ENCODE measurements around the gene AP1M1. TPM values are rescaled to one million over a fixed set of nuclear protein-coding genes. Genes with fewer than 3 reads are reported as not detected.

The AP1M1 gene
- total RNA-seq, 1 donor from 2014 or later = 84.5 TPM

- peaks cover 33% of the 10 kb centered on the region for H3K4me1 ChIP-seq
- no peaks in the 10 kb centered on the region for H3K27me3 ChIP-seq
- TF ChIP-seq POLR2AphosphoS5 (IDR thresholded peaks at IDR 0.05; ENCODE audit: insufficient read depth in 1 of 2, low read depth in 1 of 2) (peak in 1 of 2 donors; percentile 32), POLR2A (IDR thresholded peaks at IDR 0.05) (no peak)
- peak overlapping the region in 1 of 2 donors; percentile 5 for H3K4me3 ChIP-seq
- no peaks in the 10 kb centered on the region for H3K36me3 ChIP-seq
- no peaks in the 10 kb centered on the region for H3K9me3 ChIP-seq
- peak overlapping the region; percentile 87 for H3K27ac ChIP-seq
- DNase-seq (ENCODE audit: extremely low spot score in 2 of 2) = no peak
- intact Hi-C loops (cut with DNase I) = loop anchor here (2.0 kb wide), 1 partner anchor 41 kb away; no protein-coding TSS in a partner anchor
Observed at GRCh38 chr19:16285769-16286498, 88.2 kb downstream of the AP1M1 start.

GRCh38 chr19:16288544-16288943 is 90.8 kb downstream of the AP1M1 start:
- Histone ChIP-seq H3K27ac (no peak overlapping the region), H3K4me3 (no peak overlapping the region), H3K4me1 (peaks cover 27% of the 10 kb centered on the region), H3K9me3 (no peaks in the 10 kb centered on the region), H3K27me3 (no peaks in the 10 kb centered on the region), H3K36me3 (no peaks in the 10 kb centered on the region)
- DNase-seq (ENCODE audit: extremely low spot score in 2 of 2) = no peak
- no peak for TF ChIP-seq CTCF (IDR thresholded peaks at IDR 0.05)
- TF ChIP-seq POLR2A (IDR thresholded peaks at IDR 0.05) = no peak
- TF ChIP-seq POLR2AphosphoS5 (IDR thresholded peaks at IDR 0.05; ENCODE audit: insufficient read depth in 1 of 2, low read depth in 1 of 2) = no peak
- intact Hi-C loops (cut with DNase I) = no loop called here

GRCh38 chr19:16289594-16289993 is 91.9 kb downstream of the AP1M1 start:
- H3K9me3 ChIP-seq = no peaks in the 10 kb centered on the region
- intact Hi-C loops (cut with DNase I) = no loop called here
- no peaks in the 10 kb centered on the region for H3K36me3 ChIP-seq
- no peak overlapping the region for H3K27ac ChIP-seq
- H3K4me1 ChIP-seq = peaks cover 27% of the 10 kb centered on the region
- TF ChIP-seq CTCF (IDR thresholded peaks at IDR 0.05) = no peak
- no peak for TF ChIP-seq POLR2A (IDR thresholded peaks at IDR 0.05)
- TF ChIP-seq POLR2AphosphoS5 (IDR thresholded peaks at IDR 0.05; ENCODE audit: insufficient read depth in 1 of 2, low read depth in 1 of 2) = no peak
- DNase-seq (ENCODE audit: extremely low spot score in 2 of 2) = no peak
- no peak overlapping the region for H3K4me3 ChIP-seq
- H3K27me3 ChIP-seq = no peaks in the 10 kb centered on the region

GRCh38 chr19:16290692-16291091 is 93.0 kb downstream of the AP1M1 start:
- Histone ChIP-seq H3K27me3 (no peaks in the 10 kb centered on the region), H3K9me3 (no peaks in the 10 kb centered on the region), H3K27ac (peak overlapping the region; percentile 89), H3K36me3 (no peaks in the 10 kb centered on the region), H3K4me3 (no peak overlapping the region), H3K4me1 (peaks cover 28% of the 10 kb centered on the region)
- intact Hi-C loops (cut with DNase I) = no loop called here
- DNase-seq (ENCODE audit: extremely low spot score in 2 of 2) = no peak
- TF ChIP-seq CTCF (IDR thresholded peaks at IDR 0.05) = no peak
- no peak for TF ChIP-seq POLR2A (IDR thresholded peaks at IDR 0.05)
- TF ChIP-seq POLR2AphosphoS5 (IDR thresholded peaks at IDR 0.05; ENCODE audit: insufficient read depth in 1 of 2, low read depth in 1 of 2) = no peak

- intact Hi-C loops (cut with DNase I) = no loop called here
- Histone ChIP-seq H3K27ac (peak overlapping the region; percentile 89), H3K27me3 (no peaks in the 10 kb centered on the region), H3K36me3 (no peaks in the 10 kb centered on the region), H3K9me3 (no peaks in the 10 kb centered on the region), H3K4me1 (peaks cover 17% of the 10 kb centered on the region), H3K4me3 (peak overlapping the region; percentile 15 to 24)
- peak in 1 of 2 donors; percentile 98 for DNase-seq (ENCODE audit: extremely low spot score in 2 of 2)
- peak; percentile 67 to 73 for TF ChIP-seq POLR2AphosphoS5 (IDR thresholded peaks at IDR 0.05; ENCODE audit: insufficient read depth in 1 of 2, low read depth in 1 of 2)
- no peak for TF ChIP-seq POLR2A (IDR thresholded peaks at IDR 0.05)
Observed at GRCh38 chr19:16293118-16294091, 95.7 kb downstream of the AP1M1 start.

All from vagina (tissue), 2 donors.